HG03064 (cell line): Measurements from ENCODE around the gene ZNF710.

Source experiments
- ATAC-seq: cut with Tn5 transposase; IDR thresholded peaks from one replicate; pipeline ENCODE4 v1.9.1; 2021; ENCODE audit warnings: low read depth; ENCODE audit not compliant: unreplicated experiment

ZNF710 gene

GRCh38 chr15:90036806-90037510 is 35.8 kb downstream of the ZNF710 start:
- ATAC-seq, result no peak

- ATAC-seq, result no peak
Measured at GRCh38 chr15:90037511-90037860, 36.4 kb downstream of the ZNF710 start.

GRCh38 chr15:90037961-90038631 is 37.0 kb downstream of the ZNF710 start:
- ATAC-seq, result no peak

GRCh38 chr15:90038632-90039095 is 37.5 kb downstream of the ZNF710 start:
- no peak for ATAC-seq

- no peak for ATAC-seq
Measured at GRCh38 chr15:90039996-90040395, 38.9 kb downstream of the ZNF710 start.

GRCh38 chr15:90040618-90041017 is 39.5 kb downstream of the ZNF710 start:
- no peak for ATAC-seq

GRCh38 chr15:90042356-90042755 is 41.2 kb downstream of the ZNF710 start:
- no peak for ATAC-seq

GRCh38 chr15:90042766-90043529 is 41.8 kb downstream of the ZNF710 start:
- ATAC-seq, result no peak

GRCh38 chr15:90043530-90044010 is 42.4 kb downstream of the ZNF710 start:
- ATAC-seq, result no peak

GRCh38 chr15:90044191-90044590 is 43.1 kb downstream of the ZNF710 start:
- ATAC-seq, result no peak

GRCh38 chr15:90044916-90045371 is 43.8 kb downstream of the ZNF710 start:
- ATAC-seq, result no peak

- no peak for ATAC-seq
Measured at GRCh38 chr15:90046289-90046688, 45.2 kb downstream of the ZNF710 start.

- no peak for ATAC-seq
Measured at GRCh38 chr15:90046911-90047392, 45.8 kb downstream of the ZNF710 start.

- no peak for ATAC-seq
Measured at GRCh38 chr15:90047956-90048575, 46.9 kb downstream of the ZNF710 start.

GRCh38 chr15:90049030-90049429 is 47.9 kb downstream of the ZNF710 start:
- no peak for ATAC-seq

GRCh38 chr15:90049666-90050604 is 48.8 kb downstream of the ZNF710 start:
- ATAC-seq, result no peak

GRCh38 chr15:90051874-90052273 is 50.8 kb downstream of the ZNF710 start:
- no peak for ATAC-seq

GRCh38 chr15:90053685-90054466 is 52.8 kb downstream of the ZNF710 start:
- no peak for ATAC-seq

GRCh38 chr15:90054618-90055097 is 53.5 kb downstream of the ZNF710 start:
- ATAC-seq, result no peak
